ENCODE results near the gene MED9. TPM values are rescaled to one million over a fixed set of nuclear protein-coding genes. Genes with fewer than 3 reads are reported as not detected.

The MED9 gene
- total RNA-seq, 1 experiment from 2014 or later = 20.4 TPM

GRCh38 chr17:17510456-17511292, 33.9 kb downstream of the MED9 start:
- Histone ChIP-seq H3K27ac (ENCODE audit: low read depth, low read length, poor library complexity, severe bottlenecking) (no peak overlapping the region), H3K36me3 (ENCODE audit: insufficient read depth, low read length, poor library complexity, severe bottlenecking) (no peaks in the 10 kb centered on the region), H3K4me3 (ENCODE audit: low read depth, low read length, poor library complexity, severe bottlenecking) (no peak overlapping the region), H3K27me3 (replicated peaks; ENCODE audit: insufficient read depth, low read depth, low read length, poor library complexity) (no peaks in the 10 kb centered on the region), H3K4me1 (ENCODE audit: insufficient read depth, low read length, poor library complexity, severe bottlenecking) (no peaks in the 10 kb centered on the region), H3K9me3 (ENCODE audit: low read depth, low read length, poor library complexity, severe bottlenecking) (no peaks in the 10 kb centered on the region)
- TF ChIP-seq EZH2 (IDR thresholded peaks at IDR 0.05; ENCODE audit: borderline replicate concordance, low read depth, low read length, poor library complexity, severe bottlenecking) = no peak
- no peak for TF ChIP-seq CTCF (conservative IDR thresholded peaks at IDR 0.05; ENCODE audit: low read depth, low read length)
- BruUV-seq (replicated peaks) = no TSS peak
- DNase-seq (ENCODE audit: low spot score) = no peak
- CTCF ChIA-PET = no interaction called here
- POLR2A ChIA-PET (ENCODE audit: low non-redundant PET) = no interaction called here
- intact Hi-C loops (cut with micrococcal nuclease; ENCODE audit: unreplicated experiment) = no loop called here

- no TSS peak for BruUV-seq (replicated peaks)
- intact Hi-C loops (cut with micrococcal nuclease; ENCODE audit: unreplicated experiment) = no loop called here
- H3K27me3 ChIP-seq (replicated peaks; ENCODE audit: insufficient read depth, low read depth, low read length, poor library complexity) = no peaks in the 10 kb centered on the region
- DNase-seq (ENCODE audit: low spot score) = no peak
- H3K9me3 ChIP-seq (ENCODE audit: low read depth, low read length, poor library complexity, severe bottlenecking) = no peaks in the 10 kb centered on the region
- no peaks in the 10 kb centered on the region for H3K4me1 ChIP-seq (ENCODE audit: insufficient read depth, low read length, poor library complexity, severe bottlenecking)
- ChIA-PET POLR2A (ENCODE audit: low non-redundant PET) (no interaction called here), CTCF (interaction anchor here (1.2 kb wide), 1 partner anchor 15 kb away, joined by 3 read pairs; no protein-coding TSS in a partner anchor)
- TF ChIP-seq CTCF (conservative IDR thresholded peaks at IDR 0.05; ENCODE audit: low read depth, low read length) = no peak
- no peak for TF ChIP-seq EZH2 (IDR thresholded peaks at IDR 0.05; ENCODE audit: borderline replicate concordance, low read depth, low read length, poor library complexity, severe bottlenecking)
- H3K4me3 ChIP-seq (ENCODE audit: low read depth, low read length, poor library complexity, severe bottlenecking) = no peak overlapping the region
- no peaks in the 10 kb centered on the region for H3K36me3 ChIP-seq (ENCODE audit: insufficient read depth, low read length, poor library complexity, severe bottlenecking)
- H3K27ac ChIP-seq (ENCODE audit: low read depth, low read length, poor library complexity, severe bottlenecking) = no peak overlapping the region
Measured at GRCh38 chr17:17511293-17511741, 34.5 kb downstream of the MED9 start.

- no TSS peak for BruUV-seq (replicated peaks)
- ChIA-PET CTCF (interaction anchor here (1.2 kb wide), 1 partner anchor 15 kb away, joined by 3 read pairs; no protein-coding TSS in a partner anchor), POLR2A (ENCODE audit: low non-redundant PET) (no interaction called here)
- no peaks in the 10 kb centered on the region for H3K4me1 ChIP-seq (ENCODE audit: insufficient read depth, low read length, poor library complexity, severe bottlenecking)
- H3K4me3 ChIP-seq (ENCODE audit: low read depth, low read length, poor library complexity, severe bottlenecking) = no peak overlapping the region
- no peaks in the 10 kb centered on the region for H3K36me3 ChIP-seq (ENCODE audit: insufficient read depth, low read length, poor library complexity, severe bottlenecking)
- DNase-seq (ENCODE audit: low spot score) = no peak
- H3K27ac ChIP-seq (ENCODE audit: low read depth, low read length, poor library complexity, severe bottlenecking) = no peak overlapping the region
- H3K9me3 ChIP-seq (ENCODE audit: low read depth, low read length, poor library complexity, severe bottlenecking) = no peaks in the 10 kb centered on the region
- TF ChIP-seq EZH2 (IDR thresholded peaks at IDR 0.05; ENCODE audit: borderline replicate concordance, low read depth, low read length, poor library complexity, severe bottlenecking) (no peak), CTCF (conservative IDR thresholded peaks at IDR 0.05; ENCODE audit: low read depth, low read length) (no peak)
- intact Hi-C loops (cut with micrococcal nuclease; ENCODE audit: unreplicated experiment) = no loop called here
- H3K27me3 ChIP-seq (replicated peaks; ENCODE audit: insufficient read depth, low read depth, low read length, poor library complexity) = no peaks in the 10 kb centered on the region
Measured at GRCh38 chr17:17511881-17512858, 35.4 kb downstream of the MED9 start.
